Astrocyte (in vitro differentiated cells and primary cell): ENCODE data around the gene PCSK4. TPM values are rescaled to one million over a fixed set of nuclear protein-coding genes. Genes with fewer than 3 reads are reported as not detected.

Experiments
- DNase-seq: peaks from one replicate; pipeline ENCODE4 v3.0.0-alpha.2; 2010; ENCODE audit warnings: low read depth
- FAIRE-seq: peaks from 2 replicates; lab custom pipeline; 2011; peaks lifted over from hg19 to GRCh38; lab: Jason Lieb, UNC
- H2AFZ ChIP-seq: 2 replicates; pipeline ENCODE4 v1.6.0; 2012; ENCODE audit warnings: low read depth, low read length, inconsistent platforms
- H3K27ac ChIP-seq: 2 replicates; pipeline ENCODE4 v1.5.1; 2011; ENCODE audit warnings: low read depth, low read length, inconsistent platforms
- H3K27me3 ChIP-seq: 2 replicates; pipeline ENCODE4 v1.6.0; 2011; ENCODE audit warnings: low read length, inconsistent platforms; ENCODE audit not compliant: insufficient read depth
- H3K36me3 ChIP-seq: 2 replicates; pipeline ENCODE4 v1.5.1; 2011; ENCODE audit warnings: low read length, inconsistent platforms; ENCODE audit not compliant: insufficient read depth
- H3K4me1 ChIP-seq: 2 replicates; pipeline ENCODE4 v1.5.1; 2011; ENCODE audit warnings: low read length, inconsistent platforms; ENCODE audit not compliant: insufficient read depth
- H3K4me2 ChIP-seq: 2 replicates; pipeline ENCODE4 v1.6.0; 2012; ENCODE audit warnings: low read length, inconsistent platforms
- H3K4me3 ChIP-seq: 2 replicates; pipeline ENCODE4 v1.5.1; 2011; ENCODE audit warnings: low read depth, mild to moderate bottlenecking, low read length, inconsistent platforms; ENCODE audit not compliant: insufficient read depth
- H3K79me2 ChIP-seq: 2 replicates; pipeline ENCODE4 v1.6.0; 2012; ENCODE audit warnings: mild to moderate bottlenecking, low read length, inconsistent platforms; ENCODE audit not compliant: insufficient read depth
- H3K9ac ChIP-seq: 2 replicates; pipeline ENCODE4 v1.6.0; 2012; ENCODE audit warnings: mild to moderate bottlenecking, low read length, inconsistent platforms
- H3K9me3 ChIP-seq: 2 replicates; pipeline ENCODE4 v1.5.1; 2012; ENCODE audit warnings: low read depth, mild to moderate bottlenecking, low read length, inconsistent platforms; ENCODE audit not compliant: insufficient read depth
- H4K20me1 ChIP-seq: 2 replicates; pipeline ENCODE4 v1.6.0; 2012; ENCODE audit warnings: low read length, inconsistent platforms; ENCODE audit not compliant: insufficient read depth
- H3K27ac Mint-ChIP-seq: one replicate; pipeline ENCODE4 v1.8.0; 2021; ENCODE audit warnings: mild to moderate bottlenecking, mixed read lengths; ENCODE audit not compliant: unreplicated experiment
- H3K27me3 Mint-ChIP-seq: one replicate; pipeline ENCODE4 v1.8.0; 2021; ENCODE audit warnings: low read depth, mixed read lengths; ENCODE audit not compliant: unreplicated experiment
- H3K36me3 Mint-ChIP-seq: one replicate; pipeline ENCODE4 v1.8.0; 2021; ENCODE audit warnings: low read depth, mixed read lengths; ENCODE audit not compliant: unreplicated experiment
- H3K4me1 Mint-ChIP-seq: one replicate; pipeline ENCODE4 v1.8.0; 2021; ENCODE audit warnings: low read depth, mixed read lengths; ENCODE audit not compliant: unreplicated experiment
- H3K4me3 Mint-ChIP-seq: one replicate; pipeline ENCODE4 v1.8.0; 2021; ENCODE audit warnings: mild to moderate bottlenecking, moderate library complexity, mixed read lengths; ENCODE audit not compliant: unreplicated experiment
- H3K9me3 Mint-ChIP-seq: one replicate; pipeline ENCODE4 v1.8.0; 2021; ENCODE audit warnings: mild to moderate bottlenecking, mixed read lengths; ENCODE audit not compliant: unreplicated experiment
- CTCF ChIP-seq: IDR thresholded peaks from 2 replicates; pipeline ENCODE4 v1.5.1; 2011; ENCODE audit warnings: low read depth, mild to moderate bottlenecking, inconsistent platforms, low read length, moderate library complexity; ENCODE audit not compliant: insufficient read depth
- EZH2 ChIP-seq: IDR thresholded peaks from 2 replicates; pipeline ENCODE4 v1.6.1; 2012; ENCODE audit warnings: mild to moderate bottlenecking, low read length, inconsistent platforms; ENCODE audit not compliant: insufficient read depth
- total RNA-seq: library from RNA; stranded (reverse); gene quantifications from 2 replicates; pipeline ENCODE4 v1.2.1, GENCODE V29; 2021

Gene PCSK4
- total RNA-seq, 1 donor from 2014 or later, result 2.7 TPM

DNA sequence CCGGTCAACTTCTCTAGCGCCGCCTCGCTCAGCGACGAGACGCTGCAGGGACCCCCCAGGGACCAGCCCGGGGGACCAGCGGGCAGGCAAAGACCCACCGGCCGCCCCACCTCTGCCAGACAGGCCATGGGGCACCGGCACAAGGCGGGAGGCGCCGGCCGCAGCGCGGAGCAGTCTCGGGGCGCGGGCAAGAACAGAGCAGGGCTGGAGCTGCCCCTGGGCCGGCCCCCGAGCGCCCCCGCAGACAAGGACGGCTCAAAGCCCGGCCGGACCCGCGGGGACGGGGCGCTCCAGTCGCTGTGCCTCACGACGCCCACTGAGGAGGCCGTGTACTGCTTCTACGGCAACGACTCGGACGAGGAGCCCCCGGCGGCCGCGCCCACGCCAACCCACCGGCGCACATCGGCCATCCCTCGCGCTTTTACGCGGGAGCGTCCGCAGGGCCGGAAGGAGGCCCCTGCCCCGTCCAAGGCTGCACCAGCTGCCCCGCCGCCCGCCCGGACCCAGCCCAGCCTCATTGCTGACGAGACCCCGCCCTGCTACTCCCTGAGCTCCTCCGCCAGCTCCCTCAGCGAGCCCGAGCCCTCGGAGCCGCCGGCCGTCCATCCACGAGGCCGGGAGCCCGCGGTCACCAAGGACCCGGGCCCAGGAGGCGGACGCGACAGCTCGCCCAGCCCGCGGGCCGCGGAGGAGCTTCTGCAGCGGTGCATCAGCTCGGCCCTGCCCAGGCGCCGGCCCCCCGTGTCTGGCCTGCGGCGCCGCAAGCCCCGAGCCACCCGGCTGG is 22.5 kb downstream of the PCSK4 start:
- FAIRE-seq, result no peak
- no peak overlapping the region for H3K4me2 ChIP-seq
- Mint-ChIP-seq H3K9me3 (no peaks in the 10 kb centered on the region), H3K4me1 (no peaks in the 10 kb centered on the region), H3K36me3 (no peaks in the 10 kb centered on the region), H3K27me3 (peaks cover 4% of the 10 kb centered on the region), H3K27ac (no peak overlapping the region), H3K4me3 (no peak overlapping the region)
- TF ChIP-seq CTCF (no peak), EZH2 (peak; percentile 74)
- no peak overlapping the region for H2AFZ ChIP-seq
- DNase-seq, result no peak
- H3K9me3 ChIP-seq, result no peaks in the 10 kb centered on the region
- no peaks in the 10 kb centered on the region for H3K36me3 ChIP-seq
- H4K20me1 ChIP-seq, result peaks cover 24% of the 10 kb centered on the region
- no peak overlapping the region for H3K27ac ChIP-seq
- H3K27me3 ChIP-seq, result peaks cover 5% of the 10 kb centered on the region
- no peaks in the 10 kb centered on the region for H3K79me2 ChIP-seq
- H3K4me3 ChIP-seq, result no peak overlapping the region
- peaks cover 5% of the 10 kb centered on the region for H3K4me1 ChIP-seq
- no peak overlapping the region for H3K9ac ChIP-seq

DNA sequence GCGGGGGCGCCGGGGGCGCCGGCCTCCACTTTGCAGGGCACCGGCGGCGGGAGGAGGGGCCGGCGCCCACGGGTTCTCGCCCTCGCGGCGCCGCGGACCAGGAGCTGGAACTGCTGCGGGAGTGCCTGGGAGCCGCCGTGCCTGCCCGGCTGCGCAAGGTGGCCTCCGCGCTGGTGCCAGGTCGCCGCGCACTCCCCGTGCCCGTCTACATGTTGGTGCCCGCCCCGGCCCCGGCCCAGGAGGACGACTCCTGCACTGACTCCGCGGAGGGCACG is 23.0 kb downstream of the PCSK4 start:
- H2AFZ ChIP-seq, result no peak overlapping the region
- no peak for TF ChIP-seq EZH2
- TF ChIP-seq CTCF, result no peak
- no peak overlapping the region for H3K27ac ChIP-seq
- no peaks in the 10 kb centered on the region for H3K4me1 Mint-ChIP-seq
- H3K4me3 ChIP-seq, result no peak overlapping the region
- no peak overlapping the region for H3K4me2 ChIP-seq
- H3K79me2 ChIP-seq, result no peaks in the 10 kb centered on the region
- FAIRE-seq, result no peak
- H3K27me3 ChIP-seq, result peaks cover 5% of the 10 kb centered on the region
- peaks cover 19% of the 10 kb centered on the region for H4K20me1 ChIP-seq
- H3K9me3 ChIP-seq, result no peaks in the 10 kb centered on the region
- H3K36me3 ChIP-seq, result no peaks in the 10 kb centered on the region
- H3K36me3 Mint-ChIP-seq, result no peaks in the 10 kb centered on the region
- no peaks in the 10 kb centered on the region for H3K9me3 Mint-ChIP-seq
- peaks cover 5% of the 10 kb centered on the region for H3K4me1 ChIP-seq
- DNase-seq, result no peak
- H3K27me3 Mint-ChIP-seq, result peaks cover 4% of the 10 kb centered on the region
- H3K4me3 Mint-ChIP-seq, result no peak overlapping the region
- H3K27ac Mint-ChIP-seq, result no peak overlapping the region
- no peak overlapping the region for H3K9ac ChIP-seq

DNA sequence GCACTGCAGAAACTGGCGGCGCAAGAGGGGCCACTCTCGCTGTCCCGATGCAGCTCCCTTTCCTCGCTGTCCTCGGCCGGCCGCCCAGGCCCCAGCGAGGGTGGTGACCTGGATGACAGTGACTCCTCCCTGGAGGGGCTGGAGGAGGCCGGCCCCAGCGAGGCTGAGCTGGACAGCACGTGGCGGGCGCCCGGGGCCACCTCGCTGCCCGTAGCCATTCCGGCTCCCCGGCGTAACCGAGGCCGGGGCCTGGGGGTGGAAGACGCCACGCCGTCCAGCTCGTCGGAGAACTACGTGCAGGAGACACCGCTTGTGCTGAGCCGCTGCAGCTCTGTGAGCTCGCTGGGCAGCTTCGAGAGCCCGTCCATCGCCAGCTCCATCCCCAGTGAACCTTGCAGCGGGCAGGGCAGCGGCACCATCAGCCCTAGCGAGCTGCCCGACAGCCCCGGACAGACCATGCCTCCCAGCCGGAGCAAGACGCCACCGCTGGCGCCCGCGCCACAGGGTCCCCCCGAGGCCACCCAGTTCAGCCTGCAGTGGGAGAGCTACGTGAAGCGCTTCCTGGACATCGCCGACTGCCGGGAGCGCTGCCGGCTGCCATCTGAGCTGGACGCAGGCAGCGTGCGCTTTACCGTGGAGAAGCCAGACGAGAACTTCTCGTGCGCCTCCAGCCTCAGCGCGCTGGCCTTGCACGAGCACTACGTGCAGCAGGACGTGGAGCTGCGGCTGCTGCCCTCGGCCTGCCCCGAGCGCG is 23.5 kb downstream of the PCSK4 start:
- H4K20me1 ChIP-seq, result peaks cover 13% of the 10 kb centered on the region
- FAIRE-seq (no peak), DNase-seq (no peak)
- H3K4me3 ChIP-seq, result no peak overlapping the region
- no peaks in the 10 kb centered on the region for H3K36me3 ChIP-seq
- H3K36me3 Mint-ChIP-seq, result no peaks in the 10 kb centered on the region
- peaks cover 5% of the 10 kb centered on the region for H3K4me1 ChIP-seq
- no peaks in the 10 kb centered on the region for H3K4me1 Mint-ChIP-seq
- no peak overlapping the region for H3K4me2 ChIP-seq
- no peak overlapping the region for H3K27ac Mint-ChIP-seq
- H2AFZ ChIP-seq, result no peak overlapping the region
- TF ChIP-seq EZH2 (peak; percentile 23), CTCF (no peak)
- no peaks in the 10 kb centered on the region for H3K9me3 ChIP-seq
- H3K9me3 Mint-ChIP-seq, result no peaks in the 10 kb centered on the region
- no peak overlapping the region for H3K4me3 Mint-ChIP-seq
- peaks cover 4% of the 10 kb centered on the region for H3K27me3 Mint-ChIP-seq
- H3K27me3 ChIP-seq, result peaks cover 5% of the 10 kb centered on the region
- H3K9ac ChIP-seq, result no peak overlapping the region
- H3K79me2 ChIP-seq, result no peaks in the 10 kb centered on the region
- no peak overlapping the region for H3K27ac ChIP-seq
